HG03457 (cell line): ENCODE results near the gene ZMAT5.

Experiments used
- ATAC-seq: cut with Tn5 transposase; IDR thresholded peaks from one replicate; pipeline ENCODE4 v1.9.1; 2021; ENCODE audit warnings: moderate number of reproducible peaks; ENCODE audit not compliant: unreplicated experiment

The ZMAT5 gene

GRCh38 chr22:29692327-29692640 is 74.5 kb downstream of the ZMAT5 start:
- no peak for ATAC-seq

GRCh38 chr22:29691636-29692326 is 75.0 kb downstream of the ZMAT5 start:
- no peak for ATAC-seq

- no peak for ATAC-seq
Measured at GRCh38 chr22:29690476-29690875, 76.3 kb downstream of the ZMAT5 start.

- no peak for ATAC-seq
Measured at GRCh38 chr22:29689880-29690213, 77.0 kb downstream of the ZMAT5 start.

- ATAC-seq = no peak
Measured at GRCh38 chr22:29689206-29689879, 77.5 kb downstream of the ZMAT5 start.

- ATAC-seq = no peak
Measured at GRCh38 chr22:29684244-29684643, 82.6 kb downstream of the ZMAT5 start.

GRCh38 chr22:29683536-29683935 is 83.3 kb downstream of the ZMAT5 start:
- ATAC-seq = no peak
